Natural killer cell (primary cell): ENCODE measurements around the gene IQSEC1. TPM values are rescaled to one million over a fixed set of nuclear protein-coding genes. Genes with fewer than 3 reads are reported as not detected.

Source experiments
- ATAC-seq, 3 donors: fragments of 150-1000 bp in 2 of 3; fragments of 200-7000 bp in 1 of 3; cut with Tn5 transposase; 1 replicate in 1 of 3; 2 replicates in 2 of 3; pipeline ENCODE4 v1.10.0; 2021; ENCODE audit warnings: mild to moderate bottlenecking in 2 of 3, moderate library complexity in 2 of 3
- DNase-seq, 2 donors: peaks; one replicate each; pipeline versions ENCODE4 v3.0.0 to v3.0.0-alpha.2; 2013 to 2021; ENCODE audit warnings: mixed read lengths in 1 of 2
- H3K27ac ChIP-seq: one replicate; pipeline ENCODE4 v1.5.1; 2013; ENCODE audit warnings: mild to moderate bottlenecking, low read length
- H3K27me3 ChIP-seq: one replicate; pipeline ENCODE4 v1.6.1; 2013; ENCODE audit warnings: low read length; ENCODE audit not compliant: control insufficient read depth, insufficient read depth
- H3K36me3 ChIP-seq: one replicate; pipeline ENCODE4 v1.6.1; 2013; ENCODE audit warnings: low read length; ENCODE audit not compliant: control insufficient read depth, insufficient read depth
- H3K4me1 ChIP-seq: one replicate; pipeline ENCODE4 v1.6.1; 2013; ENCODE audit warnings: low read length; ENCODE audit not compliant: control insufficient read depth, insufficient read depth
- H3K4me3 ChIP-seq: one replicate; pipeline ENCODE4 v1.5.1; 2013; ENCODE audit warnings: low read length
- H3K9me3 ChIP-seq: one replicate; pipeline ENCODE4 v1.6.1; 2013; ENCODE audit warnings: low read length; ENCODE audit not compliant: control insufficient read depth, insufficient read depth
- H3K27ac Mint-ChIP-seq, 2 donors: one replicate each; pipeline ENCODE4 v1.8.0; 2022; ENCODE audit warnings: mild to moderate bottlenecking in 2 of 2, mixed read lengths in 2 of 2, moderate library complexity in 1 of 2
- H3K27me3 Mint-ChIP-seq, 2 donors: one replicate each; pipeline ENCODE4 v1.8.0; 2022; ENCODE audit warnings: low read depth in 2 of 2, mixed read lengths in 2 of 2
- H3K36me3 Mint-ChIP-seq: one replicate; pipeline ENCODE4 v1.8.0; 2022; ENCODE audit warnings: mixed read lengths
- H3K4me1 Mint-ChIP-seq, 2 donors: one replicate each; pipeline ENCODE4 v1.8.0; 2022; ENCODE audit warnings: mixed read lengths in 2 of 2
- H3K4me3 Mint-ChIP-seq: one replicate; pipeline ENCODE4 v1.8.0; 2022; ENCODE audit warnings: mild to moderate bottlenecking, moderate library complexity, mixed read lengths
- H3K9me3 Mint-ChIP-seq, 2 donors: one replicate each; pipeline ENCODE4 v1.8.0; 2022; ENCODE audit warnings: mixed read lengths in 2 of 2
- CTCF ChIP-seq: fragments of 200-600 bp; IDR thresholded peaks from one replicate; pipeline ENCODE4 v1.8.0; 2022; ENCODE audit warnings: antibody characterized with exemption
- WGBS: methylation state at CpG from one replicate; pipeline ENCODE4 v1.1.7; 2013; ENCODE audit warnings: missing lambda C conversion rate; ENCODE audit not compliant: insufficient coverage; 5-methylcytosine and 5-hydroxymethylcytosine counted together
- intact Hi-C: fragments of 100-400 bp; cut with micrococcal nuclease; formaldehyde crosslinking; loops from one replicate; pipeline ENCODE4 v1.14.2; 2022
- total RNA-seq, 4 donors: library from RNA; stranded (reverse); fragments of 120-200 nt in 1 of 4; gene quantifications; one replicate each; pipeline versions ENCODE4 v1.2.3 to v1.2.4, GENCODE V29; 2013 to 2022

Gene IQSEC1
- total RNA-seq, 3 donors from 2014 or later (not counting 1 experiment from before 2014, with no cell fraction given) = 124 to 189 (median 138) TPM

DNA sequence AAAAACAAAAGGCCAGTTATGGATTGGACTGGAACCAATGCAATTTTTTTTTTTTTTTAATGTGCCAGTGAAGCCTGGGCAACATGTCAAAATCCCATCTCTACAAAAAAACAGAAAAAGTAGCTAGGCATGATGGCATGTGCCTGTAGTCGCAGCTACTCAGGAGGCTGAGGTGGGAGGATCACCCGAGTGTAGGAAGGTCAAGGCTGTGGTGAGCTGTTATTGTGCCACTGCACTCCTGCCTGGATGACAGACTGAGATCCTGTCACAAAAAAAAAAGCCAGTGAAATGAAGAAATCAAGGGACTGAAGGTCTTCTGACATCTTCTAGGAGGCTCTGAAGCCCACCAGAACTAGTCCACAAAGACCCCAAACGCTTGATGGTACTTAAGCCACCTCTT is 101.2 kb downstream of the IQSEC1 start:
- Mint-ChIP-seq H3K36me3 (no peaks in the 10 kb centered on the region), H3K9me3 (no peaks in the 10 kb centered on the region), H3K4me1 (peaks cover 73 to 88% of the 10 kb centered on the region in 2 donors), H3K4me3 (peak overlapping the region; percentile 52), H3K27me3 (no peaks in the 10 kb centered on the region), H3K27ac (peak overlapping the region in 1 of 2 donors; percentile 48)
- no peak for TF ChIP-seq CTCF
- DNase-seq = no peak
- no peak overlapping the region for H3K27ac ChIP-seq
- no peak overlapping the region for H3K4me3 ChIP-seq
- no peaks in the 10 kb centered on the region for H3K9me3 ChIP-seq
- intact Hi-C loops = no loop called here
- ATAC-seq = no peak
- H3K4me1 ChIP-seq = peaks cover 56% of the 10 kb centered on the region
- 51% methylated on average over 3 of the region's 3 CpGs for WGBS
- peaks cover 11% of the 10 kb centered on the region for H3K36me3 ChIP-seq
- H3K27me3 ChIP-seq = no peaks in the 10 kb centered on the region

- DNase-seq = no peak
- 97% methylated on average over 5 of the region's 5 CpGs for WGBS
- no peak overlapping the region for H3K27ac ChIP-seq
- no peaks in the 10 kb centered on the region for H3K9me3 ChIP-seq
- peaks cover 69% of the 10 kb centered on the region for H3K4me1 ChIP-seq
- no peak overlapping the region for H3K4me3 ChIP-seq
- intact Hi-C loops = no loop called here
- Mint-ChIP-seq H3K36me3 (no peaks in the 10 kb centered on the region), H3K9me3 (no peaks in the 10 kb centered on the region), H3K4me3 (no peak overlapping the region), H3K4me1 (peaks cover 81 to 89% of the 10 kb centered on the region in 2 donors), H3K27ac (no peak overlapping the region), H3K27me3 (no peaks in the 10 kb centered on the region)
- no peaks in the 10 kb centered on the region for H3K27me3 ChIP-seq
- peaks cover 11% of the 10 kb centered on the region for H3K36me3 ChIP-seq
- ATAC-seq = no peak
- no peak for TF ChIP-seq CTCF
Measured at GRCh38 chr3:12970684-12971083, 102.5 kb downstream of the IQSEC1 start.

DNA sequence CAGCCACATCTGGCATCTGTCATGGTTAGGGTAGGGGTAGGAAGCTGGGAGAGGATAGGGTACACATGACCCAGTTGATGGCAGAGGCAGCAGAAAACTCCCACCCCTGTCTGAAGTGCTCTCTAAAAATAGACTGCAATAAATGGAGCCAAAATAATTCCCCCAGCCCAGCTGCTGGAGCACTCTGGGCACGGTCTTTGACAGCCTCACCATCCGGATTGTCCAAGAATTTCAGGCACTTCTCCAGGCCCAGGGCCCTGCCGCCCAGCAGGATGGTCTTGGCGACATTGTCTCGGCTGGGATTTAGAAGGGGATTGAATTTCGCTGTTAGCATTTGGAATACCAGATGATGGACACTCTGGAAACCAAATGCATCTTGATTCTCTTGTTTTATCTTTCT is 103.7 kb downstream of the IQSEC1 start:
- DNase-seq = no peak
- peaks cover 70% of the 10 kb centered on the region for H3K4me1 ChIP-seq
- TF ChIP-seq CTCF = no peak
- no peaks in the 10 kb centered on the region for H3K9me3 ChIP-seq
- Mint-ChIP-seq H3K4me3 (peak overlapping the region; percentile 51), H3K9me3 (no peaks in the 10 kb centered on the region), H3K27me3 (no peaks in the 10 kb centered on the region), H3K36me3 (no peaks in the 10 kb centered on the region), H3K4me1 (peaks cover 86 to 90% of the 10 kb centered on the region in 2 donors), H3K27ac (no peak overlapping the region)
- WGBS = 95% methylated on average over 6 of the region's 6 CpGs
- no peaks in the 10 kb centered on the region for H3K27me3 ChIP-seq
- H3K4me3 ChIP-seq = no peak overlapping the region
- no peak overlapping the region for H3K27ac ChIP-seq
- H3K36me3 ChIP-seq = peaks cover 9% of the 10 kb centered on the region
- ATAC-seq = no peak
- intact Hi-C loops = no loop called here

- Histone ChIP-seq H3K27ac (no peak overlapping the region), H3K27me3 (no peaks in the 10 kb centered on the region), H3K9me3 (no peaks in the 10 kb centered on the region), H3K4me3 (no peak overlapping the region), H3K4me1 (peaks cover 70% of the 10 kb centered on the region), H3K36me3 (peaks cover 9% of the 10 kb centered on the region)
- 87% methylated on average over 5 of the region's 5 CpGs for WGBS
- H3K4me1 Mint-ChIP-seq = peaks cover 84 to 90% of the 10 kb centered on the region in 2 donors
- peak overlapping the region; percentile 80 for H3K4me3 Mint-ChIP-seq
- peak overlapping the region; percentile 32 to 51 for H3K27ac Mint-ChIP-seq
- no peak for ATAC-seq
- intact Hi-C loops = no loop called here
- no peak for TF ChIP-seq CTCF
- H3K27me3 Mint-ChIP-seq = no peaks in the 10 kb centered on the region
- no peaks in the 10 kb centered on the region for H3K36me3 Mint-ChIP-seq
- H3K9me3 Mint-ChIP-seq = no peaks in the 10 kb centered on the region
- DNase-seq = no peak
Measured at GRCh38 chr3:12968541-12968940, 104.7 kb downstream of the IQSEC1 start.
